ENCODE data around the gene SHB. TPM values are rescaled to one million over a fixed set of nuclear protein-coding genes. Genes with fewer than 3 reads are reported as not detected.
"Not testable (repeated sequence)": the region's sequence is repeated elsewhere in the genome, so short reads cannot be mapped to it uniquely, and the experiment has no call there.

SHB gene
- total RNA-seq, 1 donor from 2014 or later = 39.0 TPM

- intact Hi-C loops (cut with DNase I) = loop anchor here (2.0 kb wide), 1 partner anchor 17 kb away; no protein-coding TSS in a partner anchor
- peak; percentile 90 for DNase-seq (ENCODE audit: low spot score)
Measured at GRCh38 chr9:38047301-38048251, 21.5 kb downstream of the SHB start.

- intact Hi-C loops (cut with DNase I) = loop anchor here (2.0 kb wide), 1 partner anchor 18 kb away; no protein-coding TSS in a partner anchor
- no peak for DNase-seq (ENCODE audit: low spot score)
Measured at GRCh38 chr9:38046661-38047300, 22.2 kb downstream of the SHB start.

- not testable (repeated sequence) for DNase-seq (ENCODE audit: low spot score)
- intact Hi-C loops (cut with DNase I) = loop anchor here (2.0 kb wide), 1 partner anchor 19 kb away; no protein-coding TSS in a partner anchor
Measured at GRCh38 chr9:38045939-38046338, 23.1 kb downstream of the SHB start.

- intact Hi-C loops (cut with DNase I) = no loop called here
- DNase-seq (ENCODE audit: low spot score) = no peak
Measured at GRCh38 chr9:38044706-38045105, 24.3 kb downstream of the SHB start.

- intact Hi-C loops (cut with DNase I) = no loop called here
- no peak for DNase-seq (ENCODE audit: low spot score)
Measured at GRCh38 chr9:38043931-38044623, 24.9 kb downstream of the SHB start.

GRCh38 chr9:38042626-38043357 lies 26.2 kb downstream of the SHB start:
- intact Hi-C loops (cut with DNase I) = no loop called here

GRCh38 chr9:38041564-38042243 lies 27.3 kb downstream of the SHB start:
- intact Hi-C loops (cut with DNase I) = no loop called here

More at GRCh38 chr9:38042626-38043357, 26.2 kb downstream of the SHB start:
- DNase-seq (ENCODE audit: low spot score) = no peak

GRCh38 chr9:38039907-38040682 lies 28.9 kb downstream of the SHB start:
- intact Hi-C loops (cut with DNase I) = no loop called here
- no peak for DNase-seq (ENCODE audit: low spot score)

More at GRCh38 chr9:38041564-38042243, 27.3 kb downstream of the SHB start:
- DNase-seq (ENCODE audit: low spot score) = no peak

GRCh38 chr9:38039090-38039906 lies 29.7 kb downstream of the SHB start:
- no peak for DNase-seq (ENCODE audit: low spot score)
- intact Hi-C loops (cut with DNase I) = no loop called here

- intact Hi-C loops (cut with DNase I) = no loop called here
- DNase-seq (ENCODE audit: low spot score) = no peak
Measured at GRCh38 chr9:38038307-38039089, 30.5 kb downstream of the SHB start.

GRCh38 chr9:38037981-38038306 lies 31.1 kb downstream of the SHB start:
- intact Hi-C loops (cut with DNase I) = no loop called here
- no peak for DNase-seq (ENCODE audit: low spot score)

GRCh38 chr9:38036359-38037084 lies 32.5 kb downstream of the SHB start:
- no peak for DNase-seq (ENCODE audit: low spot score)
- intact Hi-C loops (cut with DNase I) = no loop called here

- DNase-seq (ENCODE audit: low spot score) = no peak
- intact Hi-C loops (cut with DNase I) = no loop called here
Measured at GRCh38 chr9:38035873-38036272, 33.2 kb downstream of the SHB start.

- intact Hi-C loops (cut with DNase I) = no loop called here
- no peak for DNase-seq (ENCODE audit: low spot score)
Measured at GRCh38 chr9:38033941-38034340, 35.1 kb downstream of the SHB start.

- no peak for DNase-seq (ENCODE audit: low spot score)
- intact Hi-C loops (cut with DNase I) = no loop called here
Measured at GRCh38 chr9:38032266-38033110, 36.5 kb downstream of the SHB start.
